Panc1 (cell line): ENCODE measurements around the gene NCKAP5. TPM values are rescaled to one million over a fixed set of nuclear protein-coding genes. Genes with fewer than 3 reads are reported as not detected.

ENCODE experiments used
- ATAC-seq: fragments of 200-7000 bp; cut with Tn5 transposase; 2 replicates; pipeline ENCODE4 v1.9.1; 2020; ENCODE audit warnings: mild to moderate bottlenecking, moderate library complexity
- BruUV-seq: library from RNA; stranded (reverse); fragments of 400-500 nt; replicated peaks from 2 replicates; lab custom pipeline; 2021; lab: Mats Ljungman, UMichigan
- CTCF ChIA-PET: fragments of 300-600 bp; sonication (Branson Sonifier 250); formaldehyde crosslinking; loops from one replicate; lab custom pipeline; 2022; ENCODE audit warnings: antibody characterized with exemption; lab: Charles Lee
- POLR2A ChIA-PET: fragments of 300-600 bp; sonication (Branson Sonifier 250); formaldehyde crosslinking; loops from one replicate; lab custom pipeline; 2022; ENCODE audit warnings: antibody characterized with exemption; lab: Charles Lee
- DNase-seq: peaks from one replicate; pipeline ENCODE4 v3.0.0-alpha.2; 2010; ENCODE audit warnings: low read depth, low spot score
- H3K27ac ChIP-seq: 2 replicates; pipeline ENCODE4 v1.5.1; 2011; ENCODE audit warnings: mild to moderate bottlenecking, low read length, inconsistent platforms
- H3K27me3 ChIP-seq: fragments of 200-500 bp; sonication (Bioruptor generic); 2 replicates; pipeline ENCODE4 v1.6.0; 2014; ENCODE audit warnings: low read length, inconsistent platforms; ENCODE audit not compliant: control insufficient read depth, insufficient read depth
- H3K36me3 ChIP-seq: fragments of 200-500 bp; sonication (Bioruptor generic); 2 replicates; pipeline ENCODE4 v1.5.1; 2014; ENCODE audit warnings: inconsistent platforms, mild to moderate bottlenecking, low read length, moderate library complexity; ENCODE audit not compliant: control insufficient read depth, insufficient read depth
- H3K4me1 ChIP-seq: 2 replicates; pipeline ENCODE4 v1.5.1; 2011; ENCODE audit warnings: inconsistent platforms, mild to moderate bottlenecking, low read length, moderate library complexity; ENCODE audit not compliant: control insufficient read depth, insufficient read depth
- H3K4me3 ChIP-seq, 2 experiments: 2 replicates each; pipeline ENCODE4 v1.5.1; 2011 to 2012; ENCODE audit warnings: low read depth in 2 of 2, low read length in 2 of 2, mild to moderate bottlenecking in 2 of 2, inconsistent platforms in 1 of 2, moderate library complexity in 1 of 2
- H3K9me3 ChIP-seq: fragments of 200-500 bp; sonication (Bioruptor generic); 2 replicates; pipeline ENCODE4 v1.5.1; 2014; ENCODE audit warnings: low read depth, mild to moderate bottlenecking, inconsistent platforms, low read length, moderate library complexity; ENCODE audit not compliant: control insufficient read depth, insufficient read depth
- POLR2AphosphoS5 ChIP-seq: IDR thresholded peaks from 2 replicates; pipeline ENCODE4 v1.6.1; 2012; ENCODE audit warnings: mild to moderate bottlenecking, low read depth, low read length, moderate library complexity
- SIN3A ChIP-seq: IDR thresholded peaks from 2 replicates; pipeline ENCODE4 v1.6.1; 2012; ENCODE audit warnings: low read depth, mild to moderate bottlenecking, low read length, moderate library complexity, borderline replicate concordance; ENCODE audit not compliant: insufficient read depth
- TCF7L2 ChIP-seq: IDR thresholded peaks from 2 replicates; pipeline ENCODE4 v1.6.1; 2011; ENCODE audit warnings: mild to moderate bottlenecking, low read depth, low read length, inconsistent platforms
- in situ Hi-C: cut with HindIII; loops from 2 replicates; pipeline ENCODE4 v1.10.0; 2016; ENCODE audit warnings: low sequenced_read_pairs, low pct_unique_long_range_greater_than_20kb
- intact Hi-C: fragments of 100-400 bp; cut with micrococcal nuclease; formaldehyde crosslinking; loops from one replicate; pipeline ENCODE4 v1.10.0; 2022; ENCODE audit not compliant: unreplicated experiment
- total RNA-seq: library from RNA; stranded (reverse); gene quantifications from one replicate; pipeline ENCODE4 v1.2.1, GENCODE V29; 2021; ENCODE audit not compliant: unreplicated experiment
- TF ChIP-seq, protein P1 (sequence below): fragments of 450-650 bp; IDR thresholded peaks from 2 replicates; pipeline ENCODE4 v1.5.1; 2017; ENCODE audit warnings: mild to moderate bottlenecking
- TF ChIP-seq, protein P2 (sequence below), 2 experiments: IDR thresholded peaks; 2 replicates each; pipeline ENCODE4 v1.6.1; 2011 to 2012; ENCODE audit warnings: low read depth in 2 of 2, control low read depth in 1 of 2, low read length in 1 of 2, mild to moderate bottlenecking in 1 of 2, moderate library complexity in 1 of 2; ENCODE audit not compliant: insufficient read depth in 1 of 2

Gene NCKAP5
- total RNA-seq, 1 experiment from 2014 or later, result 0.10 TPM

DNA sequence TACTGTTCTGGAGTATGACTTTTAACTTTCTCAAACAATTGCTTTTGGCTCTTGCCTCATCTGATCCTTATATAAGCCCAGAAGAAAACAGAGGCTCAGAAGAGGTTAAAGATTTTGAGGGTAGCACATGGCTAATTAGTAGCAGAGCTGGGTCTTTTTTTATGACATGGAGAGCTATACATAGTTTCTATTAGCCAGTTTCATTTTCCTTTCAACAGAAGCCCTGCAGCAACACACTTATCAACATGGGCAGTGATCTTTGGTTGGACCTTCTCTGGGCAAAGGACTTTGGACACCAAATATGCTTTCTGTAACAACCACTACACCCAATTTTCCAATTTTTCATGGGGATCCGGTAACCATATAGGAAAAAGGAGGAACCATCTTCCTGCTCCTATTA, 64.9 kb downstream of the NCKAP5 start:
- DNase-seq (no peak), ATAC-seq (no peak)
- TF ChIP-seq, protein P1, sequence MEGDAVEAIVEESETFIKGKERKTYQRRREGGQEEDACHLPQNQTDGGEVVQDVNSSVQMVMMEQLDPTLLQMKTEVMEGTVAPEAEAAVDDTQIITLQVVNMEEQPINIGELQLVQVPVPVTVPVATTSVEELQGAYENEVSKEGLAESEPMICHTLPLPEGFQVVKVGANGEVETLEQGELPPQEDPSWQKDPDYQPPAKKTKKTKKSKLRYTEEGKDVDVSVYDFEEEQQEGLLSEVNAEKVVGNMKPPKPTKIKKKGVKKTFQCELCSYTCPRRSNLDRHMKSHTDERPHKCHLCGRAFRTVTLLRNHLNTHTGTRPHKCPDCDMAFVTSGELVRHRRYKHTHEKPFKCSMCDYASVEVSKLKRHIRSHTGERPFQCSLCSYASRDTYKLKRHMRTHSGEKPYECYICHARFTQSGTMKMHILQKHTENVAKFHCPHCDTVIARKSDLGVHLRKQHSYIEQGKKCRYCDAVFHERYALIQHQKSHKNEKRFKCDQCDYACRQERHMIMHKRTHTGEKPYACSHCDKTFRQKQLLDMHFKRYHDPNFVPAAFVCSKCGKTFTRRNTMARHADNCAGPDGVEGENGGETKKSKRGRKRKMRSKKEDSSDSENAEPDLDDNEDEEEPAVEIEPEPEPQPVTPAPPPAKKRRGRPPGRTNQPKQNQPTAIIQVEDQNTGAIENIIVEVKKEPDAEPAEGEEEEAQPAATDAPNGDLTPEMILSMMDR, result no peak
- TF ChIP-seq POLR2AphosphoS5 (no peak), TCF7L2 (no peak), SIN3A (no peak)
- TF ChIP-seq, protein P2, sequence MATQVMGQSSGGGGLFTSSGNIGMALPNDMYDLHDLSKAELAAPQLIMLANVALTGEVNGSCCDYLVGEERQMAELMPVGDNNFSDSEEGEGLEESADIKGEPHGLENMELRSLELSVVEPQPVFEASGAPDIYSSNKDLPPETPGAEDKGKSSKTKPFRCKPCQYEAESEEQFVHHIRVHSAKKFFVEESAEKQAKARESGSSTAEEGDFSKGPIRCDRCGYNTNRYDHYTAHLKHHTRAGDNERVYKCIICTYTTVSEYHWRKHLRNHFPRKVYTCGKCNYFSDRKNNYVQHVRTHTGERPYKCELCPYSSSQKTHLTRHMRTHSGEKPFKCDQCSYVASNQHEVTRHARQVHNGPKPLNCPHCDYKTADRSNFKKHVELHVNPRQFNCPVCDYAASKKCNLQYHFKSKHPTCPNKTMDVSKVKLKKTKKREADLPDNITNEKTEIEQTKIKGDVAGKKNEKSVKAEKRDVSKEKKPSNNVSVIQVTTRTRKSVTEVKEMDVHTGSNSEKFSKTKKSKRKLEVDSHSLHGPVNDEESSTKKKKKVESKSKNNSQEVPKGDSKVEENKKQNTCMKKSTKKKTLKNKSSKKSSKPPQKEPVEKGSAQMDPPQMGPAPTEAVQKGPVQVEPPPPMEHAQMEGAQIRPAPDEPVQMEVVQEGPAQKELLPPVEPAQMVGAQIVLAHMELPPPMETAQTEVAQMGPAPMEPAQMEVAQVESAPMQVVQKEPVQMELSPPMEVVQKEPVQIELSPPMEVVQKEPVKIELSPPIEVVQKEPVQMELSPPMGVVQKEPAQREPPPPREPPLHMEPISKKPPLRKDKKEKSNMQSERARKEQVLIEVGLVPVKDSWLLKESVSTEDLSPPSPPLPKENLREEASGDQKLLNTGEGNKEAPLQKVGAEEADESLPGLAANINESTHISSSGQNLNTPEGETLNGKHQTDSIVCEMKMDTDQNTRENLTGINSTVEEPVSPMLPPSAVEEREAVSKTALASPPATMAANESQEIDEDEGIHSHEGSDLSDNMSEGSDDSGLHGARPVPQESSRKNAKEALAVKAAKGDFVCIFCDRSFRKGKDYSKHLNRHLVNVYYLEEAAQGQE (IDR thresholded peaks at IDR 0.05; ENCODE audit: insufficient read depth in 1 of 2, low read depth in 2 of 2, low read length in 1 of 2), result no peak
- Histone ChIP-seq H3K27ac (no peak overlapping the region), H3K4me1 (no peaks in the 10 kb centered on the region), H3K36me3 (no peaks in the 10 kb centered on the region), H3K27me3 (no peaks in the 10 kb centered on the region), H3K9me3 (no peaks in the 10 kb centered on the region), H3K4me3 (no peak overlapping the region)
- POLR2A ChIA-PET, result no interaction called here
- in situ Hi-C loops, result no loop called here
- CTCF ChIA-PET, result no interaction called here
- BruUV-seq, result no TSS peak
- intact Hi-C loops, result no loop called here

DNA sequence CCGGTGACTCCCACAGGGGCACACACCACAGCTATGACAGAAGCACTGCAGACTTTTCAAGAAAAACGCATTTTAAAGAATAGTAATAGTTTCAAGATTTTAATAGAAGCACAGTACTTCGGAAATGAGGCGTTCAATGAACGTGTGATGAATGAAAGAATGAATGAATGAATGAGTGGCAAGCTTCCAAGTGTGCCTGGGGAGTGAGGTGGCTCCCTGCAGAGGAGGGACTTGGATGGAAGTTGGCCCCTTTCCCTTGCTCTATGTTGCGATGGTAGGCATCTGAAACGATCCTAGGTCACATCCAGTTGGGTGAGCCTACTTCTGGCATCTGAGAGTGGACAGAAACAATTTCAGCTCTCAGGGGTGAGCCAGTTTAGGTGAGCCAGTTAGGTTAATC, 65.6 kb downstream of the NCKAP5 start:
- Histone ChIP-seq H3K4me3 (no peak overlapping the region), H3K4me1 (no peaks in the 10 kb centered on the region), H3K9me3 (no peaks in the 10 kb centered on the region), H3K27ac (no peak overlapping the region), H3K36me3 (no peaks in the 10 kb centered on the region), H3K27me3 (no peaks in the 10 kb centered on the region)
- no peak for ATAC-seq
- in situ Hi-C loops (no loop called here), intact Hi-C loops (no loop called here)
- TF ChIP-seq POLR2AphosphoS5 (no peak), TCF7L2 (no peak), SIN3A (no peak)
- TF ChIP-seq, protein P2 (IDR thresholded peaks at IDR 0.05; ENCODE audit: insufficient read depth in 1 of 2, low read depth in 2 of 2, low read length in 1 of 2), result no peak
- TF ChIP-seq, protein P1, result no peak
- CTCF ChIA-PET, result no interaction called here
- no peak for DNase-seq
- POLR2A ChIA-PET, result no interaction called here
- no TSS peak for BruUV-seq
